K562 (cell line): ENCODE data around the gene CLCF1. TPM values are rescaled to one million over a fixed set of nuclear protein-coding genes. Genes with fewer than 3 reads are reported as not detected.

Source experiments
- ATAC-seq: fragments of 200-7000 bp; cut with Tn5 transposase; 3 replicates; pipeline ENCODE4 v1.9.1; 2020; ENCODE audit warnings: moderate library complexity
- BruUV-seq: library from RNA; stranded (reverse); fragments of 400-500 nt; replicated peaks from 2 replicates; lab custom pipeline; 2021; lab: Mats Ljungman, UMichigan
- CTCF ChIA-PET: fragments of 300-600 bp; formaldehyde crosslinking; extraction: SDS; loops from one replicate; lab custom pipeline; 2021; ENCODE audit warnings: low intra/inter-chr PET ratio; lab: Yijun Ruan, JAX
- POLR2A ChIA-PET: fragments of 300-600, 350-650 bp; sonication (Branson Sonifier 250); formaldehyde crosslinking; extraction: SDS; loops from one replicate; lab custom pipeline; 2021; ENCODE audit warnings: antibody characterized with exemption, inconsistent platforms; lab: Yijun Ruan, JAX
- DNase-seq, 4 experiments: peaks; one replicate each; pipeline versions ENCODE4 v3.0.0 to v3.0.0-alpha.2; 2011 to 2018; ENCODE audit warnings: low spot score in 3 of 4, mixed read lengths in 3 of 4; ENCODE audit errors: extremely low read depth in 1 of 4
- FAIRE-seq: peaks from 2 replicates; lab custom pipeline; 2011; peaks lifted over from hg19 to GRCh38; lab: Jason Lieb, UNC
- H2AFZ ChIP-seq: 2 replicates; pipeline ENCODE4 v1.6.0; 2011; ENCODE audit warnings: low read depth, low read length, control low read depth, inconsistent platforms
- H3K27ac ChIP-seq: fragments of 200-600 bp; 3 replicates; pipeline ENCODE4 v1.8.0; 2011; ENCODE audit warnings: low read depth, mild to moderate bottlenecking, control low read depth, inconsistent platforms, low read length, moderate library complexity, mixed read lengths; ENCODE audit errors: extremely low read depth
- H3K27me3 ChIP-seq, 2 experiments: fragments of 300-600 bp in 1 of 2; 2 replicates in 1 of 2; 3 replicates in 1 of 2; pipeline versions ENCODE4 v1.6.0 to v1.8.0; 2011; ENCODE audit warnings: inconsistent platforms in 2 of 2, low read length in 2 of 2, mild to moderate bottlenecking in 1 of 2, mixed read lengths in 1 of 2, moderate library complexity in 1 of 2; ENCODE audit not compliant: control insufficient read depth in 2 of 2, insufficient read depth in 2 of 2
- H3K36me3 ChIP-seq: fragments of 300-600 bp; 3 replicates; pipeline ENCODE4 v1.8.0; 2011; ENCODE audit warnings: mild to moderate bottlenecking, low read length, inconsistent platforms; ENCODE audit not compliant: control insufficient read depth, insufficient read depth
- H3K4me1 ChIP-seq, 2 experiments: fragments of 200-600 bp in 1 of 2; replicated peaks in 1 of 2; 2 replicates in 1 of 2; 3 replicates in 1 of 2; pipeline versions ENCODE4 v1.5.1 to v1.8.0; 2011; ENCODE audit warnings: inconsistent platforms in 2 of 2, low read length in 2 of 2, mild to moderate bottlenecking in 1 of 2, mixed read lengths in 1 of 2, moderate library complexity in 1 of 2; ENCODE audit not compliant: control insufficient read depth in 2 of 2, insufficient read depth in 2 of 2
- H3K4me2 ChIP-seq: 2 replicates; pipeline ENCODE4 v1.6.1; 2011; ENCODE audit warnings: low read length, control low read depth, inconsistent platforms, mixed read lengths; ENCODE audit not compliant: insufficient read depth
- H3K4me3 ChIP-seq: fragments of 200-600 bp; sonication (generic), shearing (Covaris generic); 2 replicates; pipeline ENCODE4 v1.5.1; 2016; ENCODE audit warnings: control low read depth, inconsistent platforms
- H3K79me2 ChIP-seq: fragments of 200-600 bp; 3 replicates; pipeline ENCODE4 v1.8.0; 2011; ENCODE audit warnings: low read length, inconsistent platforms; ENCODE audit not compliant: control insufficient read depth, insufficient read depth
- H3K9ac ChIP-seq, 2 experiments: 2 replicates each; pipeline versions ENCODE4 v1.6.0 to v1.6.1; 2011; ENCODE audit warnings: low read depth in 2 of 2, low read length in 2 of 2, control low read depth in 1 of 2, inconsistent platforms in 1 of 2, mild to moderate bottlenecking in 1 of 2, mixed read lengths in 1 of 2; ENCODE audit not compliant: insufficient read depth in 1 of 2
- H3K9me1 ChIP-seq: one replicate; pipeline ENCODE4 v1.6.0; 2011; ENCODE audit warnings: inconsistent platforms, mild to moderate bottlenecking, low read length, moderate library complexity; ENCODE audit not compliant: control insufficient read depth, insufficient read depth
- H3K9me3 ChIP-seq: replicated peaks from 2 replicates; pipeline ENCODE4 v1.5.1; 2011; ENCODE audit warnings: low read depth, low read length, inconsistent platforms; ENCODE audit not compliant: control insufficient read depth, insufficient read depth
- H4K20me1 ChIP-seq: replicated peaks from 2 replicates; pipeline ENCODE4 v1.6.1; 2011; ENCODE audit warnings: low read length, inconsistent platforms, mixed read lengths; ENCODE audit not compliant: control insufficient read depth, insufficient read depth
- ARID1B ChIP-seq: fragments of 450-650 bp; IDR thresholded peaks from 2 replicates; pipeline ENCODE4 v1.6.1; 2016; ENCODE audit warnings: antibody characterized with exemption, mild to moderate bottlenecking, inconsistent platforms
- ASH1L ChIP-seq: fragments of 450-650 bp; IDR thresholded peaks from 2 replicates; pipeline ENCODE4 v1.6.1; 2018; ENCODE audit warnings: borderline replicate concordance, mild to moderate bottlenecking, low read depth; ENCODE audit not compliant: partially characterized antibody
- CHCHD3 ChIP-seq: fragments of 250-450 bp; sonication (Bioruptor Pico); IDR thresholded peaks from 2 replicates; pipeline ENCODE4 v2.1.2; 2022; ENCODE audit warnings: mild to moderate bottlenecking
- DPF2 ChIP-seq: fragments of 450-650 bp; IDR thresholded peaks from 2 replicates; pipeline ENCODE4 v1.6.1; 2016
- MLX ChIP-seq, 2 experiments: fragments of 450-650 bp in 1 of 2; sonication (generic) in 1 of 2; formaldehyde crosslinking; conservative IDR thresholded peaks; 2 replicates each; pipeline versions ENCODE4 v1.4.0 to v1.8.1; 2020 to 2022; ENCODE audit warnings: mild to moderate bottlenecking in 1 of 2, missing genetic modification reagents in 1 of 2
- TAL1 ChIP-seq: fragments of 450-650 bp; IDR thresholded peaks from 2 replicates; pipeline ENCODE4 v1.6.1; 2016; ENCODE audit warnings: mild to moderate bottlenecking
- ZBTB8A ChIP-seq: fragments of 450-650 bp; IDR thresholded peaks from 2 replicates; pipeline ENCODE4 v1.6.1; 2018; ENCODE audit warnings: mild to moderate bottlenecking, moderate library complexity; ENCODE audit not compliant: partially characterized antibody
- ZC3H4 ChIP-seq: sonication (generic); formaldehyde crosslinking; IDR thresholded peaks from 2 replicates; pipeline ENCODE4 v1.9.0; 2021; ENCODE audit warnings: missing genetic modification reagents, borderline replicate concordance
- ZNF121 ChIP-seq: sonication (generic); formaldehyde crosslinking; conservative IDR thresholded peaks from 2 replicates; pipeline ENCODE4 v1.8.0; 2022; ENCODE audit warnings: missing genetic modification reagents
- ZNF511 ChIP-seq: sonication (generic); formaldehyde crosslinking; IDR thresholded peaks from 2 replicates; pipeline ENCODE4 v1.8.0; 2022; ENCODE audit warnings: mild to moderate bottlenecking, missing genetic modification reagents
- ZNF740 ChIP-seq, 3 experiments: fragments of 200-800 bp in 1 of 3; sonication (Bioruptor generic) in 1 of 3; sonication (generic) in 1 of 3; formaldehyde crosslinking in 1 of 3; IDR thresholded peaks; 2 replicates each; pipeline versions ENCODE4 v1.6.1 to v1.8.0; 2016 to 2022; ENCODE audit warnings: mild to moderate bottlenecking in 2 of 3, missing compliant biosample characterization in 2 of 3, missing genetic modification characterization in 2 of 3, missing genetic modification reagents in 1 of 3
- WGBS: fragments of 100-300 bp; shearing (Covaris generic); methylation state at CpG from one replicate; pipeline ENCODE4 v1.1.6; 2016; ENCODE audit warnings: low coverage, mixed read lengths; ENCODE audit not compliant: insufficient coverage; ENCODE audit errors: missing lambda C conversion rate; 5-methylcytosine and 5-hydroxymethylcytosine counted together
- in situ Hi-C: fragments of 300-500 bp; cut with MboI; formaldehyde crosslinking; loops from 4 replicates; pipeline ENCODE4 v1.15.0; 2018; ENCODE audit warnings: inconsistent platforms, mixed read lengths
- intact Hi-C: fragments of 100-400 bp; cut with micrococcal nuclease; formaldehyde crosslinking; loops from 2 replicates; pipeline ENCODE4 v1.14.2; 2022
- polyA plus RNA-seq, 8 experiments: library from polyadenylated mRNA; depleted of rRNA in 4 of 8; stranded (reverse) in 5 of 8; unstranded in 3 of 8; fragments of >200 nt; fragmentation: Nextera tagmentation in 2 of 8; fragmentation: Illumina TruSeq in 1 of 8; extraction: Ambion mirVana in 2 of 8; extraction: Trizol in 1 of 8; gene quantifications; 2 replicates each; pipeline versions ENCODE4 v1.2.1 to v1.2.3, GENCODE V29; 2011 to 2014; ENCODE audit warnings: inconsistent platforms in 1 of 8, missing spikeins in 1 of 8
- total RNA-seq, 7 experiments: library from RNA; depleted of rRNA in 6 of 7; stranded (reverse); fragments of >200 nt in 6 of 7; fragmentation: Illumina TruSeq in 2 of 7; extraction: Trizol in 2 of 7; gene quantifications; 2 replicates each; pipeline versions ENCODE4 v1.2.1 to v1.2.3, GENCODE V29; 2011 to 2021; ENCODE audit warnings: low replicate concordance in 1 of 7
- TF ChIP-seq, protein P1 (sequence below): sonication (generic); formaldehyde crosslinking; IDR thresholded peaks from 2 replicates; pipeline ENCODE4 v1.8.0; 2022; ENCODE audit warnings: missing genetic modification reagents, mild to moderate bottlenecking, moderate library complexity, borderline replicate concordance
- TF ChIP-seq, protein P2 (sequence below): sonication (generic); formaldehyde crosslinking; IDR thresholded peaks from 2 replicates; pipeline ENCODE4 v1.8.0; 2023; ENCODE audit warnings: mild to moderate bottlenecking, missing genetic modification reagents

Gene CLCF1
- total and polyA plus RNA-seq, 9 of the 15 experiments (the other 6 are each of a cell fraction or from before 2014, with no cell fraction given), result 0.49 to 5.8 (median 3.0) TPM

GRCh38 chr11:67420147-67420645 lies 46.8 kb upstream of the CLCF1 start:
- Histone ChIP-seq H3K9me3 (no peaks in the 10 kb centered on the region), H3K4me2 (peak overlapping the region; percentile 84), H3K4me1 (peaks cover 6 to 72% of the 10 kb centered on the region in 2 experiments), H3K9ac (peak overlapping the region; percentile 73 to 96), H3K27me3 (no peaks in the 10 kb centered on the region), H3K36me3 (no peaks in the 10 kb centered on the region), H3K79me2 (peaks cover 8% of the 10 kb centered on the region; the same call in 1 of the 3 replicates), H3K27ac (peak overlapping the region; percentile 94), H2AFZ (peak overlapping the region; percentile 78), H4K20me1 (no peaks in the 10 kb centered on the region), H3K4me3 (peak overlapping the region; percentile 62), H3K9me1 (no peaks in the 10 kb centered on the region)
- ATAC-seq, result no peak; the same call in 2 of the 3 replicates
- in situ Hi-C loops (no loop called here), intact Hi-C loops (loop anchor here (5.0 kb wide), 1 partner anchor 47 kb away; the partner anchor contains the start of gene TMEM134)
- ChIA-PET POLR2A (interaction anchor here (0.6 to 2.1 kb wide), 8 partner anchors 8 to 782 kb away, joined by 3 to 10 read pairs (median 4); partner anchors contain the start of genes PPP1CA, PTPRCAP and RPS6KB2), CTCF (no interaction called here)
- no TSS peak for BruUV-seq
- WGBS, result 36% methylated on average over 14 of the region's 15 CpGs
- FAIRE-seq, result peak; percentile 11
- peak in 1 of 4 experiments; percentile 33 for DNase-seq
- TF ChIP-seq DPF2 (peak; percentile 21; the same call in 1 of the 2 replicates), ZC3H4 (no peak), ZNF121 (CRISPR knock-in tag) (no peak), TAL1 (no peak), ASH1L (no peak), ARID1B (no peak), CHCHD3 (CRISPR knock-in tag) (no peak), MLX (CRISPR knock-in tag; conservative IDR thresholded peaks at IDR 0.05) (no peak), ZBTB8A (no peak), ZNF511 (CRISPR knock-in tag) (no peak), ZNF740 (CRISPR knock-in tag; IDR thresholded peaks at IDR 0.05) (peak; percentile 74; the same call in 1 of the 2 replicates), ZNF740 (tag; IDR thresholded peaks at IDR 0.05) (no peak)
- TF ChIP-seq, protein P1, sequence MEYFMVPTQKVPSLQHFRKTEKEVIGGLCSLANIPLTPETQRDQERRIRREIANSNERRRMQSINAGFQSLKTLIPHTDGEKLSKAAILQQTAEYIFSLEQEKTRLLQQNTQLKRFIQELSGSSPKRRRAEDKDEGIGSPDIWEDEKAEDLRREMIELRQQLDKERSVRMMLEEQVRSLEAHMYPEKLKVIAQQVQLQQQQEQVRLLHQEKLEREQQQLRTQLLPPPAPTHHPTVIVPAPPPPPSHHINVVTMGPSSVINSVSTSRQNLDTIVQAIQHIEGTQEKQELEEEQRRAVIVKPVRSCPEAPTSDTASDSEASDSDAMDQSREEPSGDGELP (CRISPR knock-in tag), result no peak
- TF ChIP-seq, protein P2, sequence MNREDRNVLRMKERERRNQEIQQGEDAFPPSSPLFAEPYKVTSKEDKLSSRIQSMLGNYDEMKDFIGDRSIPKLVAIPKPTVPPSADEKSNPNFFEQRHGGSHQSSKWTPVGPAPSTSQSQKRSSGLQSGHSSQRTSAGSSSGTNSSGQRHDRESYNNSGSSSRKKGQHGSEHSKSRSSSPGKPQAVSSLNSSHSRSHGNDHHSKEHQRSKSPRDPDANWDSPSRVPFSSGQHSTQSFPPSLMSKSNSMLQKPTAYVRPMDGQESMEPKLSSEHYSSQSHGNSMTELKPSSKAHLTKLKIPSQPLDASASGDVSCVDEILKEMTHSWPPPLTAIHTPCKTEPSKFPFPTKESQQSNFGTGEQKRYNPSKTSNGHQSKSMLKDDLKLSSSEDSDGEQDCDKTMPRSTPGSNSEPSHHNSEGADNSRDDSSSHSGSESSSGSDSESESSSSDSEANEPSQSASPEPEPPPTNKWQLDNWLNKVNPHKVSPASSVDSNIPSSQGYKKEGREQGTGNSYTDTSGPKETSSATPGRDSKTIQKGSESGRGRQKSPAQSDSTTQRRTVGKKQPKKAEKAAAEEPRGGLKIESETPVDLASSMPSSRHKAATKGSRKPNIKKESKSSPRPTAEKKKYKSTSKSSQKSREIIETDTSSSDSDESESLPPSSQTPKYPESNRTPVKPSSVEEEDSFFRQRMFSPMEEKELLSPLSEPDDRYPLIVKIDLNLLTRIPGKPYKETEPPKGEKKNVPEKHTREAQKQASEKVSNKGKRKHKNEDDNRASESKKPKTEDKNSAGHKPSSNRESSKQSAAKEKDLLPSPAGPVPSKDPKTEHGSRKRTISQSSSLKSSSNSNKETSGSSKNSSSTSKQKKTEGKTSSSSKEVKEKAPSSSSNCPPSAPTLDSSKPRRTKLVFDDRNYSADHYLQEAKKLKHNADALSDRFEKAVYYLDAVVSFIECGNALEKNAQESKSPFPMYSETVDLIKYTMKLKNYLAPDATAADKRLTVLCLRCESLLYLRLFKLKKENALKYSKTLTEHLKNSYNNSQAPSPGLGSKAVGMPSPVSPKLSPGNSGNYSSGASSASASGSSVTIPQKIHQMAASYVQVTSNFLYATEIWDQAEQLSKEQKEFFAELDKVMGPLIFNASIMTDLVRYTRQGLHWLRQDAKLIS, result no peak
